Loucy (cell line): Measurements from ENCODE around the gene ANGPTL8.

Source experiments
- CTCF ChIP-seq: fragments of 200-600 bp; sonication (generic); conservative IDR thresholded peaks from 2 replicates; pipeline ENCODE4 v1.5.1; 2014; ENCODE audit warnings: mild to moderate bottlenecking, antibody characterized with exemption, low read length
- EZH2phosphoT487 ChIP-seq: fragments of 200-600 bp; IDR thresholded peaks from 2 replicates; pipeline ENCODE4 v1.6.1; 2018; ENCODE audit warnings: antibody characterized with exemption, mild to moderate bottlenecking, moderate library complexity, borderline replicate concordance

GRCh38 chr19:11194656-11195558 is 44.5 kb upstream of the ANGPTL8 start:
- no peak for TF ChIP-seq CTCF
- no peak for TF ChIP-seq EZH2phosphoT487
